ENCODE data around the gene THSD7B.

THSD7B gene

GRCh38 chr2:137193401-137193800, 428.1 kb downstream of the THSD7B start:
- no peak for DNase-seq (ENCODE audit: low spot score)

- DNase-seq (ENCODE audit: low spot score): no peak
Measured at GRCh38 chr2:137194111-137194510, 428.8 kb downstream of the THSD7B start.

- DNase-seq (ENCODE audit: low spot score): no peak
Measured at GRCh38 chr2:137199751-137200150, 434.4 kb downstream of the THSD7B start.

GRCh38 chr2:137202318-137202717, 437.0 kb downstream of the THSD7B start:
- DNase-seq (ENCODE audit: low spot score): no peak

- no peak for DNase-seq (ENCODE audit: low spot score)
Measured at GRCh38 chr2:137205324-137205723, 440.0 kb downstream of the THSD7B start.

GRCh38 chr2:137206069-137206468, 440.7 kb downstream of the THSD7B start:
- no peak for DNase-seq (ENCODE audit: low spot score)

GRCh38 chr2:137207030-137207429, 441.7 kb downstream of the THSD7B start:
- no peak for DNase-seq (ENCODE audit: low spot score)

- no peak for DNase-seq (ENCODE audit: low spot score)
Measured at GRCh38 chr2:137208431-137208891, 443.1 kb downstream of the THSD7B start.

- no peak for DNase-seq (ENCODE audit: low spot score)
Measured at GRCh38 chr2:137210039-137210438, 444.7 kb downstream of the THSD7B start.

GRCh38 chr2:137211761-137212160, 446.4 kb downstream of the THSD7B start:
- DNase-seq (ENCODE audit: low spot score): no peak

GRCh38 chr2:137220438-137220993, 455.2 kb downstream of the THSD7B start:
- no peak for DNase-seq (ENCODE audit: low spot score)

GRCh38 chr2:137221797-137222492, 456.6 kb downstream of the THSD7B start:
- DNase-seq (ENCODE audit: low spot score): no peak

- no peak for DNase-seq (ENCODE audit: low spot score)
Measured at GRCh38 chr2:137223722-137224121, 458.4 kb downstream of the THSD7B start.

GRCh38 chr2:137228566-137228965, 463.2 kb downstream of the THSD7B start:
- no peak for DNase-seq (ENCODE audit: low spot score)

- no peak for DNase-seq (ENCODE audit: low spot score)
Measured at GRCh38 chr2:137229834-137230233, 464.5 kb downstream of the THSD7B start.

- no peak for DNase-seq (ENCODE audit: low spot score)
Measured at GRCh38 chr2:137231628-137232027, 466.3 kb downstream of the THSD7B start.

GRCh38 chr2:137232076-137232475, 466.7 kb downstream of the THSD7B start:
- DNase-seq (ENCODE audit: low spot score): no peak

GRCh38 chr2:137233091-137233490, 467.7 kb downstream of the THSD7B start:
- DNase-seq (ENCODE audit: low spot score): no peak

GRCh38 chr2:137237055-137237454, 471.7 kb downstream of the THSD7B start:
- no peak for DNase-seq (ENCODE audit: low spot score)

GRCh38 chr2:137238065-137238464, 472.7 kb downstream of the THSD7B start:
- no peak for DNase-seq (ENCODE audit: low spot score)

GRCh38 chr2:137249463-137250130, 484.3 kb downstream of the THSD7B start:
- DNase-seq (ENCODE audit: low spot score): no peak

GRCh38 chr2:137250401-137250800, 485.1 kb downstream of the THSD7B start:
- DNase-seq (ENCODE audit: low spot score): no peak

- DNase-seq (ENCODE audit: low spot score): no peak
Measured at GRCh38 chr2:137251045-137251444, 485.7 kb downstream of the THSD7B start.
